Measurements from ENCODE around the gene CTDSP2.

Gene CTDSP2

GRCh38 chr12:57793920-57794319 is 52.6 kb downstream of the CTDSP2 start:
- TF ChIP-seq, protein P1, sequence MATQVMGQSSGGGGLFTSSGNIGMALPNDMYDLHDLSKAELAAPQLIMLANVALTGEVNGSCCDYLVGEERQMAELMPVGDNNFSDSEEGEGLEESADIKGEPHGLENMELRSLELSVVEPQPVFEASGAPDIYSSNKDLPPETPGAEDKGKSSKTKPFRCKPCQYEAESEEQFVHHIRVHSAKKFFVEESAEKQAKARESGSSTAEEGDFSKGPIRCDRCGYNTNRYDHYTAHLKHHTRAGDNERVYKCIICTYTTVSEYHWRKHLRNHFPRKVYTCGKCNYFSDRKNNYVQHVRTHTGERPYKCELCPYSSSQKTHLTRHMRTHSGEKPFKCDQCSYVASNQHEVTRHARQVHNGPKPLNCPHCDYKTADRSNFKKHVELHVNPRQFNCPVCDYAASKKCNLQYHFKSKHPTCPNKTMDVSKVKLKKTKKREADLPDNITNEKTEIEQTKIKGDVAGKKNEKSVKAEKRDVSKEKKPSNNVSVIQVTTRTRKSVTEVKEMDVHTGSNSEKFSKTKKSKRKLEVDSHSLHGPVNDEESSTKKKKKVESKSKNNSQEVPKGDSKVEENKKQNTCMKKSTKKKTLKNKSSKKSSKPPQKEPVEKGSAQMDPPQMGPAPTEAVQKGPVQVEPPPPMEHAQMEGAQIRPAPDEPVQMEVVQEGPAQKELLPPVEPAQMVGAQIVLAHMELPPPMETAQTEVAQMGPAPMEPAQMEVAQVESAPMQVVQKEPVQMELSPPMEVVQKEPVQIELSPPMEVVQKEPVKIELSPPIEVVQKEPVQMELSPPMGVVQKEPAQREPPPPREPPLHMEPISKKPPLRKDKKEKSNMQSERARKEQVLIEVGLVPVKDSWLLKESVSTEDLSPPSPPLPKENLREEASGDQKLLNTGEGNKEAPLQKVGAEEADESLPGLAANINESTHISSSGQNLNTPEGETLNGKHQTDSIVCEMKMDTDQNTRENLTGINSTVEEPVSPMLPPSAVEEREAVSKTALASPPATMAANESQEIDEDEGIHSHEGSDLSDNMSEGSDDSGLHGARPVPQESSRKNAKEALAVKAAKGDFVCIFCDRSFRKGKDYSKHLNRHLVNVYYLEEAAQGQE (IDR thresholded peaks at IDR 0.05; ENCODE audit: insufficient replicate concordance, low read depth) = no peak
- TF ChIP-seq, protein P2, sequence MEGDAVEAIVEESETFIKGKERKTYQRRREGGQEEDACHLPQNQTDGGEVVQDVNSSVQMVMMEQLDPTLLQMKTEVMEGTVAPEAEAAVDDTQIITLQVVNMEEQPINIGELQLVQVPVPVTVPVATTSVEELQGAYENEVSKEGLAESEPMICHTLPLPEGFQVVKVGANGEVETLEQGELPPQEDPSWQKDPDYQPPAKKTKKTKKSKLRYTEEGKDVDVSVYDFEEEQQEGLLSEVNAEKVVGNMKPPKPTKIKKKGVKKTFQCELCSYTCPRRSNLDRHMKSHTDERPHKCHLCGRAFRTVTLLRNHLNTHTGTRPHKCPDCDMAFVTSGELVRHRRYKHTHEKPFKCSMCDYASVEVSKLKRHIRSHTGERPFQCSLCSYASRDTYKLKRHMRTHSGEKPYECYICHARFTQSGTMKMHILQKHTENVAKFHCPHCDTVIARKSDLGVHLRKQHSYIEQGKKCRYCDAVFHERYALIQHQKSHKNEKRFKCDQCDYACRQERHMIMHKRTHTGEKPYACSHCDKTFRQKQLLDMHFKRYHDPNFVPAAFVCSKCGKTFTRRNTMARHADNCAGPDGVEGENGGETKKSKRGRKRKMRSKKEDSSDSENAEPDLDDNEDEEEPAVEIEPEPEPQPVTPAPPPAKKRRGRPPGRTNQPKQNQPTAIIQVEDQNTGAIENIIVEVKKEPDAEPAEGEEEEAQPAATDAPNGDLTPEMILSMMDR (IDR thresholded peaks at IDR 0.05; ENCODE audit: insufficient read depth, low read length) = no peak
- TF ChIP-seq GABPA (IDR thresholded peaks at IDR 0.05; ENCODE audit: low read depth) = no peak
- TF ChIP-seq POLR2AphosphoS5 (IDR thresholded peaks at IDR 0.05; ENCODE audit: low read depth) = no peak
- TF ChIP-seq SPI1 (IDR thresholded peaks at IDR 0.05; ENCODE audit: borderline replicate concordance, low read depth) = no peak
- Histone ChIP-seq H3K27ac (replicated peaks) (no peak overlapping the region), H3K27me3 (ENCODE audit: insufficient read depth, poor library complexity, severe bottlenecking) (no peaks in the 10 kb centered on the region), H3K4me3 (replicated peaks; ENCODE audit: insufficient read depth, low read length) (no peak overlapping the region)
- no peak for DNase-seq (ENCODE audit: low read depth in 1 of 2, low spot score in 1 of 2)

DNA sequence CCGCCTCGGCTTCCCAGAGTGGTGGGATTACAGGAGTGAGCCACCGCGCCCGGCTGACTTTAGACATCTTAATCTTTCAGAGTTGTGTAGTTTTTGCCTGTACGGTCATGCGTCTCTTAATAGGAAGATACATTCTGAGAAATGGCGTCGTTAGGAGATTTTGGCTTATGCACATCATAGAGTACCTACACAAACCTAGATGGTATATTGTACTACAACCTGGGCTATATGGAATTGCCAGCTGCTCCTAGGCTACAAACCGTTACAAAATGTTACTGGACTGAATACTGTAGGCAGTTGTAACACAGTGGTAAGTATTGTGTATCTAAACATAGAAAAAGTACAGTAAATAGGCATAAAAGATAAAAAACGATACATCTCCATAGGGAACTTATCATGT is 62.7 kb downstream of the CTDSP2 start:
- DNase-seq (ENCODE audit: low read depth in 1 of 2, low spot score in 1 of 2) = no peak

DNA sequence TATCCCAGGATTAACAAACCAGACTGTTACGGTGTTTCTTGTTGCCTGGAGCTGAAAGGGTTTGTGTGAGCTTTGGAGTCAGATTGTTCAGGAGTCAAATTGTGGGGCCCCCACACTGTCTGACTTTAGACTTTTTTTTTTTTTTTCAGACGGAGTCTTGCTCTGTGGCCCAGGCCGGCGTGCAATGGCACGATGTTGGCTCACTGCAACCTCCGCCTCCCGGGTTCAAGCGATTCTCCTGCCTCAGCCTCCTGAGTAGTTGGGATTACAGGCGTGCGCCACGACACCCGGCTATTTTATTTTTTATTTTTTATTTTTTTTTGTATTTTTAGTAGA is 63.1 kb downstream of the CTDSP2 start:
- TF ChIP-seq GABPA (IDR thresholded peaks at IDR 0.05; ENCODE audit: low read depth) (no peak), SPI1 (IDR thresholded peaks at IDR 0.05; ENCODE audit: borderline replicate concordance, low read depth) (no peak), POLR2AphosphoS5 (IDR thresholded peaks at IDR 0.05; ENCODE audit: low read depth) (no peak)
- TF ChIP-seq, protein P2 (IDR thresholded peaks at IDR 0.05; ENCODE audit: insufficient read depth, low read length) = no peak
- TF ChIP-seq, protein P1 (IDR thresholded peaks at IDR 0.05; ENCODE audit: insufficient replicate concordance, low read depth) = no peak
- H3K27ac ChIP-seq (replicated peaks) = peak overlapping the region; percentile 71
- H3K4me3 ChIP-seq (replicated peaks; ENCODE audit: insufficient read depth, low read length) = peak overlapping the region; percentile 98
- no peak for DNase-seq (ENCODE audit: low read depth in 1 of 2, low spot score in 1 of 2)
- no peaks in the 10 kb centered on the region for H3K27me3 ChIP-seq (ENCODE audit: insufficient read depth, poor library complexity, severe bottlenecking)

More for the DNA sequence above, 62.7 kb downstream of the CTDSP2 start:
- no peak overlapping the region for H3K4me3 ChIP-seq (replicated peaks; ENCODE audit: insufficient read depth, low read length)
- H3K27ac ChIP-seq (replicated peaks) = no peak overlapping the region
- TF ChIP-seq, protein P2 (IDR thresholded peaks at IDR 0.05; ENCODE audit: insufficient read depth, low read length) = no peak
- TF ChIP-seq POLR2AphosphoS5 (IDR thresholded peaks at IDR 0.05; ENCODE audit: low read depth) (no peak), SPI1 (IDR thresholded peaks at IDR 0.05; ENCODE audit: borderline replicate concordance, low read depth) (no peak), GABPA (IDR thresholded peaks at IDR 0.05; ENCODE audit: low read depth) (no peak)
- TF ChIP-seq, protein P1 (IDR thresholded peaks at IDR 0.05; ENCODE audit: insufficient replicate concordance, low read depth) = no peak
- H3K27me3 ChIP-seq (ENCODE audit: insufficient read depth, poor library complexity, severe bottlenecking) = no peaks in the 10 kb centered on the region
